ENCODE measurements around the gene DIP2A.
"Not testable (repeated sequence)": the region's sequence is repeated elsewhere in the genome, so short reads cannot be mapped to it uniquely, and the experiment has no call there.

DIP2A gene

DNA sequence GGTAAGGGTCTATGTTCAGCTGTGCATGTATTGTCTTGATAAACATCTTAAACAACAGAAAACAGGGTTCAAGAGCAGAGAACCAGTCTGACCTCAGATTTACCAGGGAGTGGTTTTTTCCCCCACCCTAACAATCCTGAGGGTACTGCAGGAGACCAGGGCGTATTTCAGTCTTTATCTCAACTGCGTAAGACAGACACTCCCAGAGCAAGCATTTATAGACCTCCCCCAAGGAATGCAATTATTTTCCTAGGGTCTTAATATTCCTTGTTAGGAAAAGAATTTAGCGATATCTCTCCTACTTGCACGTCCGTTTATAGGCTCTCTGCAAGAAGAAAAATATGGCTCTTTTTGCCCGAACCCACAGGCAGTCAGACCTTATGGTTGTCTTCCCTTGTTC is 9.8 kb upstream of the DIP2A start:
- DNase-seq: not testable (repeated sequence)

DNA sequence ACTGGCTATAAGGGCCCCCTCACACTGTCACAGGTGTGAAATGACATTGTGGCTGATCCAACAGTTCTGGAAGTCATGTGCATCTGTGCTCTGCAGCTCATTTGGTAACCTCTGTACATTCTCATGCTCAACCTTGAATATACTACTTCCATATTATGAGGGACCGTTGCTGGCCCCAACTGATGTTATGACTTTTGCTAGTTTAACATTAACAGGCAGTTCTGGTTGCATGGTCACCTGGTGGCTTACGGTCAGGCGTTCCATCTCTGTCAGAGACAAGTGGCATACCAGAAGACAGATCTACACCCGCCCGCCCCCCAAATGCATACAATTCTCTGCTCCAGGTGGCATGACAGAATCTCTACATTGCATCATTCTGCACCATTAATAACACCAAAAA is 6.0 kb upstream of the DIP2A start:
- no peak for DNase-seq

DNA sequence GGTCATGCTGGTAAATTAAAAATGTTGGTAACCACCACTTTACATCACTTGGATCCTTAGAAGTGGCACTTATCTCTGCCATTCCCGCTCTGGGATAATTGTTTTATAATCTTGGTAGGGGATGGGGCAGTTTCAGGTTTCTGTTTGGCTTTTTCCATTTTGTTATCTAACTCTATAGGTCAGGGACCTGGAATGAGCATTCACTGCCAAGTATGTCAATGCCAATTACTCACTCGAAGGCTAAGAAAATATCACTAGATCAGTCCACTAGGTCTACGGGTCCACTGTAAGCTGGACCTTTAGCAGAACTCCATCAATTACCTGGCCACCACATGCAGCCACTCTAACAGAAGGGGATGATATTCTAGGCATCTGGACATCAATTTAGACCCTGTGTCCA is 4.5 kb upstream of the DIP2A start:
- DNase-seq: no peak

DNA sequence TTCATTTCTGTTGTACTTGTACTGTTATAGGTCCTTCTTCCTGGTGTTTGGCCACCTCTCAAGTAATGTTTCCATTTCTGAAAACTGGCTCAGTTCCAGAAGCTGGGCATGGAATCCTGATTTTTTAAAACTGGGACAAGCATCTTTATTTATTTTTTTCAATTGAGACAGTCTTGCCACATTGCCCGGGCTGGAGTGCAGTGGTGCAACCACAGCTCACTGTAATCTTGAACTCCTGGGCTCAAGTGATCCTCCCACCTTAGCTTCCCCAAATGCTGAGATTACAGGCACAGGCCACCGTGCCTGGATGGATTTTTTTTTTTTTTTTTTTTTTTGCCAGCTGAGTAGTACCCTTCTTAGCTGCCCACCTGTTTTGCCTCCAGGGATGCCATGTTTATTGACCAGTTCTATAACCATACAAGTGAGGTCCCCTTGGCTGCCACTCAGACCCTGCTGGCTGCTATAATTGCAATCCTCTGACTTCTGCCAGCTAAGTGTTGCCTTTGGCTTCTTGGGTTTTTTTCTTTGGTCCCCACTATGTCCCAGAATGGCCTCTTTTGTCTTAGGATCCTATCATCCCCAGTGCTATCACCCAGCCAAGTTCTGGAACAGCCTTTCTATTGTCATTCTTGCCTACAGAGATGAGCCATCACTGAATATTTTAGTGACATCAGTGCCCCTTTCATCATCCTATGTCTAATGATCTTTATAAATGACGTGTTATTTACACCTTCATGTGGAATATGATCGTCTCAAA is 3.9 kb upstream of the DIP2A start:
- DNase-seq: no peak

DNA sequence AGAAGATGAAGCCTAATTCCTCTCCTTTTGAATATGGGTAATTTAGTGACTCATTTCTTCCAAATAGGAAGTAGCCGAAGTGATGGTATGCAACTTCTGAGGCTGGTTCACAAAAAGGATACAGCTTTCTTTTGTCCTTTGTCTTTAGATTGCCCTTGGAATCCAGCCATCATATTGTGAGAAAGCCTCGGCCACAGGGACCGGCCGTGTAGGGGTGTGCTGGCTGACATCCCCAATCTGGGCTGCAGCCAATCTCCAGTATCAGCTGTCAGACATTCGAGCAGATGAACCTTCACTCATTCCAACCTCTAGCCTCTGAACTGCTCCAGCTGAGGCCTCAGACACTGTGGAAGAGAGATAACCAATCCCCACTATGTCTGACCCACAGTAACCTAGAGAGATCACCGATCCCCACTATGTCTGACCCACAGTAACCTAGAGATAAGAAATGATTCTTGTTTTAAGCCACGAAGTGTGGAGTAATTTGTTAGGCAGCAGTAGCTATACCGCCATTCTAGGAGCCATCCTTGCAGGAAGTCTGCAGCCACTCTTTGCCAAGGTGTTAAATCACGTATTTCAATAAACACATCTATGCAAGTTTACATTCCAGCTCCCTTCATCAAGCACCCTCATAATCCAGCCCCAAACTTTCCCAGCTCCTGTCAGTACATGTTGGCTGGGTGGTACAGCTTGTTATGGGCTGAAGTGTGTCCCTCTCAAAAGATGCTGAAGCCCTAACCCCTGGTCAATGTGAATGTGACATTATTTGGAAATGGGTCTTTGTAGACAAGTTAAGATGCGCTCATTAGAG is 2.9 kb upstream of the DIP2A start:
- no peak for DNase-seq

DNA sequence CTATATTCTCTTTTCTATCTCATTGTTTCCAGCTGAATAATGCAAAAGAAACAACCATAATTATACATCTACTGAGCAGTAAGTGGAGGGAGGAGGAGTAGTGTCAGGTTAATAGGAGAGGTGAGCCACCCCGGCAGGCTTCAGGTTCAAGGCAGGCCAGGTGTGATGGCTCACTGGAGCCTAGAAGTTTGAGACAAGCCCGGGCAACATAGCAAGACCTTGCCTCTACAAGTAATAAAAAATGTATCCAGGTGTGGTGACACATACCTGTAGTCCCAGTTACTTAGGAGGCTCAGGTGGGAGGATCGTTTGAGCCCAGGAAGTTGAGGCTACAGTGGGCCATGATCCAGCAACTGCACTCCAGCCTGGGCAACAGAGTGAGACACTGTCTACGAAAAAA is 1.9 kb upstream of the DIP2A start:
- no peak for DNase-seq

DNA sequence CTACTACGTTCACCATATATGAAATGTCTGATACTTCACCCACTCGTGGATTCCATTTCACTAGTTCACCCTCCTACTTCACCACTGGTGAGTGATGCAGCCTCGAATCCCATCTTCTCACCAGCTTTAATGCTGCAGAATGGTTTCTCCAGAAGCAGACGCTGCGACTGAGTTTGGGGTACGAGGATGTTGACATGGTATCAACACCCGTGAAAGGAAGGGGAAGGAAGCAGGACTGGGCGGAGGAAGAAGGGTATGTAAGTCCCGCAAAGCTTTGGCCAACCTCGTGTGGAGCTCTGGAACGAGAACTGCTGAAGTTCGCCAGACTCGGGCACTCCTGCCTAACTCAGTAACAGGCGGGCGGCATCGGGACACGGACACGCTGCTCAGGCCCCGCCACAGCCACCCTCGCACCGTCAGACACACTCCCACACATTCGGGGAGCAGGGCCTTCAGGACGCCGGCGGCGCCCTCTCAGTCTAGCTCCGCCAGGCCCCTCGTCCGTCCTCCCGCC is 833 bp upstream of the DIP2A start:
- DNase-seq: no peak

DNA sequence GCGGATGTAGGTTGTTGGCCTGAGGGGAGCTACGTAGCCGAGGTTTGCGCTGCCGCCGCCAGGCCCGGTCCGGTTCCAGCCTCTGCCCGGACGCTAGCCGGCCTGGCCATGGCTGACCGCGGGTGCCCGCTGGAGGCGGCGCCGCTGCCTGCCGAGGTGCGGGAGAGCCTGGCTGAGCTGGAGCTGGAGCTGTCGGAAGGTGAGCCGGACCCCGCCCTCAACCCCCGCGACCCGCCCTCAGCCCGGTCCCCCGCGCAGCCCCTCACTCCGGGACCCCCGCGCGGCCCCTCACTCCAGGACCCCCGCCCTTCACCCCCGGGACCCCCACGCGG is 299 bp downstream of the DIP2A start:
- DNase-seq: no peak

DNA sequence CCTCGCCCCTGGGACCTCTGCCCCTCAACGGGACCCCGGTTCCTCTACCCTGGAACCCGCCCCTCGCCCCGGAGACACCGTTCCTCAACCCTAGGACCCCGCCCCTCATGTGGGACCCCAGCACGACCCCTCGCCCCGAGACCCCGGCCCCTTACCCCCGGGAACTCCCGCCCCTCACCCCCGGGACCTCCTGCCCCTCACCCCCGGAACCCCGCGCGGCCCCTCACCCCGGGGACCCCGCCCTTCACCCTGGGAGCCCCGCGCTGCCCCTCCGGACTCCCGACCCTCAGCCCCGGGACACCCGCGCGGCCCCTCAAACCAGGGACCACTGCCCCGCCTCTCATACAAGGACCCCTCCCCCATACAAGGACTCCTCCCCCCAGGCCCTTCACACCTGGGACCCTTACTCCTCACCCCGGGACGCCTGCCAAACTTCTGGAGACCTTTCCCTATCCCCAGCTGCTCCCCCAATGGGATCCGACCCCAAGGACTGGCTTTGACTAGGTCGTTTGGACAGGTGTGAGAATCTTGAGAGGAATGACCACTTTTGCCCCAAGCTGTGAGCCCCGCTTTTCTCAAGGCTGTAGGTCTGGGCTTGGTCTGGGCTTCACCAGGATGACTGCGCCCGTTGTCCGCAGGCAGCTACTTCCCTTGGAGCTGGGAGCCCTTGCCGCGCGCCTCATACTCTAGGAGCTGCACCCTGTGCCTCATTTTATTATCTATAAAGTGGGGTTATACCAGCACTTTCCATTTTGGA is 843 bp downstream of the DIP2A start:
- DNase-seq: no peak

DNA sequence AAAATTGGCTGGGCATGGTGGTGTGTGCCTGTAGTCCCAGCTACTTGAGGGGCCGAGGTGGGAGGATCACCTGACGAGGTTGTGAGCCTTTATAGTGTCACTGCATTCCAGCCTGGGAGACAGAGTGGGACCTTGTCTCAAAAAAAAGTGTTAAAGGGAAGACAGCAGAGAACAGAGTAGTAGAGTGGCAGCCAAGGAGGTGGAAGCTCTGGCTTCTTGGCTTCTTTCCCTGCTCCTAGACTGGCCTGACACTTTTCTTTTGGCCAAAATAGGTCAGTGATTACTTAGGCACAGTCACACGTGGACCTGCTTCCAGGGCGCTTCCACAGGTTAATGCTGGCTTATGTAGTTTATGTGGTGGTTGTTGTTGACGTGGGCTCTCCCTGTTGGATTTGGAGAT is 3.2 kb downstream of the DIP2A start:
- no peak for DNase-seq

DNA sequence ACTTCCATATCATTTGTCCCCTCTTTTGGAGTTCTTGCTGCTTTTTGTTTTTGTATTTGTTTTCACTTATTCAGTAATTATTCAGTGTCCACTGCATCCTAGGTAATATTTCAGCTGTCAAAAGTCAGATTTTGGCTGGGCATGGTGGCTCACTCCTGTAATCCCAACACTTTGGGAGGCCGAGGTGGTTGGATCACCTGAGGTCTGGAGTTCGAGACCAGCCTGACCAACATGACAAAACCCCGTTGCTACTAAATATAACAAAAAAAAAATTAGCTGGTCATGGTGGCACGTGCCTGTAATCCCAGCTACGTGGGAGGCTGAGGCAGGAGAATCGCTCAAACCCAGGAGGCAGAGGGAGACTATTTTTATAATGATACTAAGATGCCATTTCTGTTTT is 6.5 kb downstream of the DIP2A start:
- not testable (repeated sequence) for DNase-seq

DNA sequence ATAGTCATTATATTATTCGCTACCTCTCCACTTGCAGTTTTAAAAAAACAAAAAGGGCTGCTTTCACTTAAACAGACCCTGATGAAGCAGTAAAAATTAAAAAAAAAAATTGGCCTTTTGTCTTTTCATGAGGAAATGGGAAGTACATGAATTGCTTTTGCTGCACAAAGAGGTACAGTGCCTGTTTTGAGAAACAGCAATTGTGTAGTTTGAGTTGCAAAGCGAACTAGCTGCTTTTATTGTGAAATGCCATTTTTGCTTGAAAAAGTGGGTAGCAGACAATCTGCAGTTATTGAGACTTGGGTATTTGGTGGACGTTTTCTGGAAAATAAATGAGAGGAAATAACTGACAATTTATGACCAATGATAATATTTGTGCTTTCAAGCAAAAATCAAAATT is 7.0 kb downstream of the DIP2A start:
- no peak for DNase-seq

DNA sequence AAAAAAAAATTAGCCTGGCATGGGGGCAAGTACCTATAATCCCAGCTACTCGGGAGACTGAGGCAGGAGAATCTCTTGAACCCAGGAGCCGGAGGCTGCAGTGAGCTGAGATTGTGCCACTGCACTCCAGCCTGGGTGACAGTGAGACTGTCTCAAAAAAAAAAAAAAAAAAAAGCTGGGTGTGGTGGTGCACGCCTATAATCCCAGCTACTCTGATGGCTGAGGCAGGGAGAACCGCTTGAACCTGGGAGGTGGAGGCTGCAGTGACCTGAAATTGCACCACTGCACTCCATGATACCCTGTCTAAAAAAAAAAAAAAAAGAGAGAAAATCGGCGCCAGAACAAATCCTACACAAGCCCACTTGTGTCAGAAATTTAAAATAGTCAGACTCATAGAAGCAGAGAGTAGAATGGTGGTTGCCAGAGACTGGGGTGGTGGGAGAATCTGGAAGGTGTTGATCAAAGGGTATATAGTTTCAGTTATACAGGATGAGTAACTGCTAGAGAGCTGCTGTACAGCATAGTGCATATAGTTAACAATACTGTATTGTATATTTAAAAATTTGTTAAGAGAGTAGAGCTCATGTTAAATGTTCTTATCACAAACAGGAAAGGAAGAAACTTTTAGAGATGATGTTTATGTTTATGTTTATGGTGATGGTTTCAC is 9.6 kb downstream of the DIP2A start:
- no peak for DNase-seq

DNA sequence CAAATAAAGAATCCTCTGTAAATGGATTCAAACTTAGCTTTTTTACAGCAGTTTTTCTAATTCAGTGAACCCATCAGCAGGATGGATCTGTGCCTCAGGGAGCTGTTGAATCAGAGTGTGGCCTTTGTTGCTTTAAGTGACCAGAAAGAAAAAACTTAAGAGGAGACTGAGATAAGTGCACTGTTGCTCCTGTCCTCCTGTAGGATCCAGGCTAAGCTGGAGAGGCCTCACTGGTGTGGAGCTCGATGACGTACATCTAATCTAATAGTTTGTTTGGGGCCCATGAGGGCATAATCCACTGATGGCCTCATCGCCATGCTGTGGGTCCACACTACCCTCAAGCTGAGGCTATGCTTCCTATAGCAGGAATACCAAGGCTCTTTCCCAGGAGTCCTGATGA is 10.6 kb downstream of the DIP2A start:
- DNase-seq: no peak

DNA sequence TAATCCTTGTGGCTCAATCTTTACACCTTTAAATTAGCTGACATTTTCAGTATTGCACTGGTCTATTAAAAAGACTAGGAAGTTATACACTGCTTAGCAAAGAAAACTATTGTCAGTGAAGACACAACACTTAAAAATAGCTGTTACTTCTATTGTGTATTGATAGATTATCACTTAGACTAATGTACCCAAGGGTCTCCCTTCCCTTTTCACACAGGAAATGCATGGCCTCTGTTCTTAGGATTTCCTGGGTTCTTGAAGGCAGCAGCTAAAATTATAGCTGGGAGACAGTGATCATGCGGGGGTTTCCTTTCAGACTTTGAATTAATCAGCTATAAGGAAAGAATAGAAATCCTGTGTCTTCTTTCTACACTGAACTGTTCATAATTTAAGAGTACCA is 12.8 kb downstream of the DIP2A start:
- no peak for DNase-seq

DNA sequence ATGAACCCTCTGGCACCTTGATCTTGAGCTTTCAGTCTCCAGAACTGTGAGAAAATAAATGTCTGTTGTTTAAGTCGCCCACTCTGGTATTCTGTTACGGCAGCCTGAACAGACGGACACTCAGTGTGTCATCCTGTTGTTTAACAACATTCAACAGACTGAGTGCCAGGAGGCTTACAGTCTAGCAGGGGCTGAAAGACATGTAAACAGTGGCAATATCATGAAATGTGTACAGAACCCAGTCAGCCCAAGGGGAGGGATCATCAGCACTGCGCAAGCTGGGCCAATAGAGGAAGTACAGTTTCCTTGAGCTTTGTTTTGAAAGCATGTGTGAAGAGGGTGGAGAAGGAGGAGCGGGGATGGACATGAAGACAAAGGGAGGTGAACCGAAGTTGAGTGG is 13.6 kb downstream of the DIP2A start:
- peak; percentile 20 for DNase-seq

DNA sequence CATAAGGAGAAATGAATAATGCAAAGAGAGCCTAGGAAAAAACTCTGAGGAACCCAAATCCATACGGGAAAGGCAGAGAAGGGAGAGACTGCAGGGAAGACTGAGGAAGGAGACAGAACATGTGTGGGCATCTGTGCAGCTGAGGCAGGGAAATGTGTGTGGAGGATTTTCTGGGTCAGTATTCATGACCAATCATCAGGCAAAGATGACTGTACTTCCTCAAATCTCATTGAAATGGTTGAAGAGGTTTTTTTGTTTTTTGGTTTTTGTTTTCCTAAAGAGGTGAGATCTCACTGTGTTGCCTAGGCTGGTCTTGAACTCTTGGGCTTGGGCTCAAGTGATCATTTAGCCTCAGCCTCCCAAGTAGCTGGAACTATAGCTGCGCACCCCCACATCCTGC is 15.7 kb downstream of the DIP2A start:
- DNase-seq: no peak

DNA sequence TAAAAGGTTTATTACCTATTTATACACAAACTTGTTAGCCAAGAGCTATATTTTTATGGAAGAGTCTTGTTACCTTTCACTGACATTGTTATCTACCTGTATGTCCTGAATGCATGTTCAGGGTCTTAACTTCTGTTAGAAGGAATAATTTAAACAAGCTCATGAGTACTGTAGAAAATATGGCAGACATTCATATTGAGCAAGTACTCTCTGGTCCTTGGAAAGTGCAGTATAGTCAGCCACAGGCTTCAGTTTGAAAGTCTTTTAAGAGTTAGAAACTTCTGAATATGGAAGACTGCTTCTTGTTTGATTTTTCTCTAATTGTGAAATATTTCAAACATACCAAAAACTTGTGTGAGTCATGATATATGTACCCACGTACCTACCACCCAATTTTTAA is 16.6 kb downstream of the DIP2A start:
- DNase-seq: no peak

DNA sequence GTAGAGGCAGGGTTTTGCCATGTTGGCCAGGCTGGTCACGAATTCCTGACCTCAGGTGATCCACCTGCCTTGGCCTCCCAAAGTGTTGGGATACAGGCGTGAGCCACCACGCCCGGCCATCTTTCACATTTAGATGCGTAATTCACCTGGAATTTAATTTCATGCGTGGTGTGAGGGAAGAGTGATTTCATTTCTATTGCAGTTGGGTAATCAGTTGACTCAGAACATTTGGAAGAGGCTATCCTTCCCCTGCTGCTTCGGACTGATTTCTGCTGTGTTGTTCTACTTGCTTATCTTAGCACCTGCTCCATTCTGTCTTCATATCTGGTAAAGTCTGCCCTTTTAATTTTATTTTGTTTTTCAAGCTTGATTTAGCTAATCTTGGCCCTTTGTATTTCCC is 19.1 kb downstream of the DIP2A start:
- no peak for DNase-seq

DNA sequence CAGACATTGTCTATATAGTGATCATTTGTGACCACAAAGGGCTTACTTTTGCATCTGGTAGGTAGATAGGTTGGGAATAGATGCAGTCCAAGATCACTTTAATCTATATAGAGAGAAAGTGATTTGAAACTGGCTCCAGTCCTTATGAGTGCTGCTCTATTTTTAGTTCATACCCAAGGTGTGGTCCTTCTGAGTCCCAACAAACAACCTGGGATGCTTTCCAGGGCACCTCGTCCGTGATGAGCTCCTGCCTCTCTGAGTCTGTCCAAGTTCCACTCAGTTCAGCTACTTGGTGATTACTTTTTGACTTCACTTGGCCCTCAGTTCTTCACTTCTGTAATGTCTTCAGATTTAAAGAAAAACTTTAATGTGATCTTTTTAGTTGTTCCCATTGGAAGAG is 20.2 kb downstream of the DIP2A start:
- DNase-seq: no peak

DNA sequence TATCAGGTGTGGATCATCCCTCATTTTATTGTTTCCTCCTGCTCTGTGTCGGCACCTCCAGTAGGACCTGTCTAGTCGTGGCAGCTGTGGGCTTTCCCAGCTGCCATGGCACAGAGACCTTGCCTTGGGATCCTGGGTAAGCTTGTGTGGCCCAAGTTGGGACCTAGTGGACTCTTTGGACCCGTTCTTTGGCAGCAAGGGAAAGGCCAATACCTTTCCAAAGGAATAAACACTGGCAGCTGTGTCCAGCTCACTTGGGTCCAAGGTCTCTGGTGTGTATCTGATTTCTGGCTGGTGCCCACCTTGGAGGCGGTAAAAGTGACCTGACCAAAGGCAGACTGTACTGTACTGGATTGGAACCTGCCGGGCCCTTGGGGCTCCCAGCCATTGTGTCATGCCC is 21.8 kb downstream of the DIP2A start:
- no peak for DNase-seq

DNA sequence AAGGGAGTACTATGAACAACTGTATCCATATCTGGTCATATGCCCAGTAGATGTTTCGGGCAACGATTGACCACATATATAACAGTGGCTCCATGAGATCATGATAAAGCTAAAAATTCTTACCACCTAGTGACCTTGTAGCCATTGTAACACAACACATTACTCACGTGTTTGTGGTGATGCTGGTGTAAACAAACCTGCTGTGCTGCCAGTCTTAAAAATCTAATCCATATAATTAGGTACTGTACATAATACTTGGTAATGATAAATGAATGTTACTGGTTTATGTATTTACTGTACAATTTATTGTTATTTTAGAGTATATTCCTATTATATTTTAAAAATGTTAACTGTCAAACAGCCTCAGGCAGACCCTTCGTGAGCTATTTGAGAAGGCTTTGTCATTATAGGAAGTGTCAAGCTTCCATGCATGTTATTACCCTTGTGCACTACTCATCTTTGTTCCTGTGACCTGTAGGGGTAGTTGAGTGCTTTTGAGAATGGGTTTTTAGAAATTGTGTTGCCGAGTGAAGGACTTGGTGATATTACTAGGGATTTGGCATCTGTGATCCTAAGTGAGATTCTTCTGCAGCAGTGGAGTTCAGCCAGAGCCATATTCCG is 23.6 kb downstream of the DIP2A start:
- no peak for DNase-seq

DNA sequence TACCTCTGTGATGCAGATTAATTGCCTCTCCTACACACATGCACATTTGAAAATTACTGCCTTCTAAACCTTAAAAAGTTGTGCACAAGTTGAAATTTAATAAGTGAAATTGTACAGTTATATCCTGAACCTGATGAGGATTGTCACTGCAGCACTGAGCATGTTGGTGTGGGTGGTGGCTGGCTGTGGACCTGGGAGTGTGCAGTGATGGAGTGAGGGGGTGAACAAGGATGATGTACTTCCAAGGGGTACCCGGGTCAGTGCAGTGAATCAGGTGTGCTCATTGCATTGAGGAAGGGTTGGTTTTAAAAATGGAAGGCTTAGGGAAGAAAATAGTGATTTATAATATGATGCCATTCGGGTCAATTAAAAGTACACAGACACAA is 24.1 kb downstream of the DIP2A start:
- DNase-seq: no peak

All from NCI-H2029 treated with DMSO at 0.1 percent for 48 hours (cell line).